PFSK-1 (cell line): ENCODE data around the gene DCLK3.

Source experiments
- FOXP2 ChIP-seq: optimal IDR thresholded peaks from 2 replicates; pipeline ENCODE3; 2011; ENCODE audit warnings: borderline replicate concordance, control low read depth, inconsistent platforms; ENCODE audit not compliant: insufficient read depth; ENCODE audit errors: extremely low read length, extremely low read depth
- POLR2AphosphoS5 ChIP-seq: IDR thresholded peaks from 2 replicates; pipeline ENCODE4 v1.6.1; 2012; ENCODE audit warnings: low read depth, mild to moderate bottlenecking, control low read depth, low read length, moderate library complexity
- SIN3A ChIP-seq: IDR thresholded peaks from 2 replicates; pipeline ENCODE4 v1.6.1; 2012; ENCODE audit warnings: mild to moderate bottlenecking, low read length, moderate library complexity, borderline replicate concordance; ENCODE audit not compliant: insufficient read depth
- TAF1 ChIP-seq: IDR thresholded peaks from 2 replicates; pipeline ENCODE4 v1.6.1; 2012; ENCODE audit warnings: low read length, control low read depth, borderline replicate concordance; ENCODE audit not compliant: insufficient read depth
- TF ChIP-seq, protein P1 (sequence below), 2 experiments: IDR thresholded peaks; 2 replicates each; pipeline versions ENCODE4 v1.6.1 to v1.8.0; 2011 to 2012; ENCODE audit warnings: low read depth in 2 of 2, low read length in 2 of 2, control low read depth in 1 of 2, inconsistent platforms in 1 of 2, mild to moderate bottlenecking in 1 of 2, moderate library complexity in 1 of 2; ENCODE audit not compliant: insufficient read depth in 1 of 2

DCLK3 gene

DNA sequence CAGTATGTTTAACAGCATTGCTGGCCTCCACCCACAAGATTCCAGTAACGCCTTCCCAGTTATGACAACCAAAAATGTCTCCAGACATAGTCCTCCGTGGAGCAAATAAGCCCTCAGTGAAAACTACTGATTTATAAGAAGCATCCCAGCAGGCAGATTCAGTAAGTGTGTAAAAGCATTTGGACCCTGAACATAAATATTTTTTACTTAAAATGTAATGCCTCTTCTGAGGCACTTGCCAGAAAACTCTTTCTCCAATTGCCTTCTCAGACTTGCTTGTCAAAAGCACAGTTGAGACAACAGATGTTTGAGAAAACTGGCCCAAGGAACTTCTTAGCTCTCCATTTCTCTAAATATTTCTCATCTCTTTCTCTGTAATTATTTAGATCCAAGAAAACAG is 31.8 kb upstream of the DCLK3 start:
- no peak for TF ChIP-seq SIN3A
- TF ChIP-seq TAF1 = no peak
- no peak for TF ChIP-seq FOXP2

DNA sequence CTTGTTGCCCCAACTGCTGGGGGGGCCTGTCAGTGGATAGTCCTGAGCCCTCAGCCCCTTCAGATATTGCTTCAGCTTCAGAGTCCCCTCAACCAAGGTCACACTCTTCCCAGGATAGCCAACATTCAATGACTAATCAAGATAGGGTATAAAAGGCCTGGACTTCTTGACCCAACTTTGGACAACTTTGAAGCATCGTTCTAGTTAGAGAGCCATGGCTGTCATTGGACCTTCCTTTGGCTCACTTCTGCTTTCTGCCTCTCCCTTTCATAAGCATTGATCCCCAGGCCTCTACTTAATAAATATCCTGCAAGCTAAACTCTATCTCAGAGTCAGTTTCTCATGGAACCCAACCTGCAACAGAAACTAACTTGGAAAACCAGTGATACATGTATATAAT is 31.3 kb upstream of the DCLK3 start:
- TF ChIP-seq, protein P1, sequence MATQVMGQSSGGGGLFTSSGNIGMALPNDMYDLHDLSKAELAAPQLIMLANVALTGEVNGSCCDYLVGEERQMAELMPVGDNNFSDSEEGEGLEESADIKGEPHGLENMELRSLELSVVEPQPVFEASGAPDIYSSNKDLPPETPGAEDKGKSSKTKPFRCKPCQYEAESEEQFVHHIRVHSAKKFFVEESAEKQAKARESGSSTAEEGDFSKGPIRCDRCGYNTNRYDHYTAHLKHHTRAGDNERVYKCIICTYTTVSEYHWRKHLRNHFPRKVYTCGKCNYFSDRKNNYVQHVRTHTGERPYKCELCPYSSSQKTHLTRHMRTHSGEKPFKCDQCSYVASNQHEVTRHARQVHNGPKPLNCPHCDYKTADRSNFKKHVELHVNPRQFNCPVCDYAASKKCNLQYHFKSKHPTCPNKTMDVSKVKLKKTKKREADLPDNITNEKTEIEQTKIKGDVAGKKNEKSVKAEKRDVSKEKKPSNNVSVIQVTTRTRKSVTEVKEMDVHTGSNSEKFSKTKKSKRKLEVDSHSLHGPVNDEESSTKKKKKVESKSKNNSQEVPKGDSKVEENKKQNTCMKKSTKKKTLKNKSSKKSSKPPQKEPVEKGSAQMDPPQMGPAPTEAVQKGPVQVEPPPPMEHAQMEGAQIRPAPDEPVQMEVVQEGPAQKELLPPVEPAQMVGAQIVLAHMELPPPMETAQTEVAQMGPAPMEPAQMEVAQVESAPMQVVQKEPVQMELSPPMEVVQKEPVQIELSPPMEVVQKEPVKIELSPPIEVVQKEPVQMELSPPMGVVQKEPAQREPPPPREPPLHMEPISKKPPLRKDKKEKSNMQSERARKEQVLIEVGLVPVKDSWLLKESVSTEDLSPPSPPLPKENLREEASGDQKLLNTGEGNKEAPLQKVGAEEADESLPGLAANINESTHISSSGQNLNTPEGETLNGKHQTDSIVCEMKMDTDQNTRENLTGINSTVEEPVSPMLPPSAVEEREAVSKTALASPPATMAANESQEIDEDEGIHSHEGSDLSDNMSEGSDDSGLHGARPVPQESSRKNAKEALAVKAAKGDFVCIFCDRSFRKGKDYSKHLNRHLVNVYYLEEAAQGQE (IDR thresholded peaks at IDR 0.05; ENCODE audit: insufficient read depth in 1 of 2, low read depth in 2 of 2, low read length in 2 of 2) = no peak
- TF ChIP-seq POLR2AphosphoS5 (no peak), TAF1 (no peak), SIN3A (no peak), FOXP2 (no peak)

DNA sequence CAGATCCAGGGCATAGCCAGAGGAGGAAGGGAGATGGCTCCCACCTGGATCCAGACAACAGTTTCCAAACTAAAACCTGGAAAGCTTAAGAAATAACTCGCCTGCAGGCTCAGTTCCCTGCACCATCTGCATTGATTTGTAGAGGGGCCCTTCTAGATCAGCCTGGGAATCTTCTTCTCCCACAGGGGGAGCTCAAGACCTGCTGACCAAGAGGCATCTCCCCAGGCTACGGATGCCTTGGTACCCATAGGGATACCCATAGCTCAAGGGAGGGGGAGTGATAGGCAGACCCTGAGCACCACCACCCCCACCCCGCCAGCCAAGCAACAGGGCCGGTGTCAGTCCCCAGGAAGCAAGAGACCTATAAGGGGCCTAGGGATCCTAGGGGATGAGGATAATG is 28.0 kb upstream of the DCLK3 start:
- TF ChIP-seq FOXP2 = no peak
- no peak for TF ChIP-seq POLR2AphosphoS5
- no peak for TF ChIP-seq SIN3A
- no peak for TF ChIP-seq TAF1
- TF ChIP-seq, protein P1 (IDR thresholded peaks at IDR 0.05; ENCODE audit: insufficient read depth in 1 of 2, low read depth in 2 of 2, low read length in 2 of 2) = no peak

DNA sequence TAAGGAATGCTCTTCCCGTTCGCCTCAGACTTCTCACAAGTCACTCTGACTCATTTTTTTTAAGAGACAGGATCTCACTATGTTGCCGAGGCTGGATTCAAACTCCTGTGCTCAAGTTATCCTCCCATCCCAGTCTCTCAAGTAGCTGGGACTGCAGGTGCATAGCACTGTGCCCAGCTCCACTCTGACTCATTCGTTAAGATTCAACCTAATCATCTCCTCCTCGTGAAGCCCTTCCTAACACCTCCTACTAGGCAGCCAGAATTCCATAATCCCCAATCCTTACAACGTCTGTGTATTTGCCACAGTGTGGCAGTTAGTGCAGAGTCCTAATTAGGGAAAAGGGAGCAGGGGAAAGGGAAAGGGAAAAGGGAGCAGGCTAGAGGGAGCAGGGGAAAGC is 26.4 kb upstream of the DCLK3 start:
- no peak for TF ChIP-seq POLR2AphosphoS5
- no peak for TF ChIP-seq FOXP2

DNA sequence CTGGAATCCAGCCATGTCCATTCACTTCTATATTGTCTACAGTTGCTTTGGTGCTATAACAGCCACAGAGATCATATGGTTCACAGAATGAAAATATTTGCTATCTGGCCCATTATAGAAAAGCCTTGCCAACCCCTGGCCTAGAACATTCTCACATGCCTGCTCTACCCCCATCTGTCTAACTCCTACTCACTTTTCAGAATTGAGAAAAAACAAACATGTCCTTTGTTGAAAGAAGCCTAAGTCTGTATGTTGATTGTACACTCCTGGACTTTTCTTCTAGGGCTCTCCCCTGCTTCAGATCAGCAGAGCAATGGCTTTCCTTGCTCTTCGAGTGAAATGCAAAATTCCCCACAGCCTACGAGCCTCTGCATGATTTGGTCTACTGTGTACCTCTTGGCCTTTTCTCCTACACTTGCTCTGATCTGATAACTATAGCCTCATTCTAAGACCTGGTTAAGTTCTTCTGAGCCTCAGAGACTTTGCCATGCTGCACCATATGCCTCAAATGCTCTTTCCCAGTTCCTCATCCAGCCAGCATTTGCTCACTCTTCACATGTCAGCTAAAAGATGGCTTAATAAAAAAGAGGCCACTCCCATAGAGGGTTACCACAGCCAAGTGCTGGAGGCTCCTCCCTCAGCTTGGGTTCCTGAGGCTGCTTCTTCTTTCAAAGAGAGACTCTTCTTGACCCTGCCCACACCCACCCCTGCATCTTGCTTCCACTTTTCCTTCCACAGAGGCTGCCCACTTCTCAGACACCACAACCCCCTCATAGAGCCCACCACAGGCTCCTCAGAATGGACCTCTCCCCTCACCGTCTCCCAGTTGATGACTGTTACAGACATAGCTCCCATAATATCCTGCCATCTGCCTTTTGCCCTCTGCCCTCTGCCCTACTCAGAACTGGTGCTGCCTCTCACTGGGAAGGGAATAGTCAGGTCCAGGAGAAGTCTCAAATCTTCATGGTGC is 22.9 kb upstream of the DCLK3 start:
- TF ChIP-seq TAF1 = no peak
- TF ChIP-seq SIN3A = no peak
- TF ChIP-seq, protein P1 (IDR thresholded peaks at IDR 0.05; ENCODE audit: insufficient read depth in 1 of 2, low read depth in 2 of 2, low read length in 2 of 2) = no peak
- no peak for TF ChIP-seq FOXP2
- TF ChIP-seq POLR2AphosphoS5 = no peak

- no peak for TF ChIP-seq POLR2AphosphoS5
- TF ChIP-seq TAF1 = no peak
- TF ChIP-seq, protein P1 (IDR thresholded peaks at IDR 0.05; ENCODE audit: insufficient read depth in 1 of 2, low read depth in 2 of 2, low read length in 2 of 2) = no peak
- TF ChIP-seq SIN3A = no peak
- no peak for TF ChIP-seq FOXP2
Measured at GRCh38 chr3:36784138-36784635, 19.8 kb upstream of the DCLK3 start.
